NCI-H446 treated with DMSO at 0.1 percent for 48 hours (cell line): ENCODE measurements around the gene E2F2.

ENCODE experiments used
- DNase-seq: peaks from one replicate; lab custom pipeline; 2025; lab: John Stamatoyannopoulos, UW

Gene E2F2

GRCh38 chr1:23481904-23482303 lies 49.1 kb downstream of the E2F2 start:
- DNase-seq: no peak

DNA sequence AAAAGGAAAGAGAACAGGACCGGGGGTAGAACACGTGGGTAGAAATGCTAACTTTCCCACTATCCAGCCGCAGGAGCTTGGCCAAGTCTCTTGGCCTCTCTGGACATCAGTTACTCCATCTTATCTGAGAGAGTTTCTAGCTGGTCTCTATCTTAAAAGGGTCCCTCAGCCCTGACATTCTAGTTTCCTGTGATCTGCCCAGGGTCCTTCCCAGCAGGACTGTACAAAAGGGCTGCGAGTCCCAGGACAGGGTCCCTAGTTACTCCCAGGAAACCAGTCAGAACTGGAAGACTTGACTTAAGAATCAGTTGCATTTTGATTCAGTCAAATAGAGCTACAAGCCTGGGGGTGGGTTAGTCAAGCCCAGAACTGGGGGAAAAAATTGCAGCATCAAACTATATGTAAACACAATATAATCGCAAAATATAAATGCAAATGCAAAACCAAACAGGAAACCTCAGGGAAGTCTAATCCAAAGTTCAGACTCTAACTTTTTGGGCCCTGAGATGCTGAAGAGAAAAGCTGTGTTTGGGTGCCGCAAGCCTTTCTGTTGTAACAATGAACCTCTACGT lies 49.9 kb downstream of the E2F2 start:
- no peak for DNase-seq

DNA sequence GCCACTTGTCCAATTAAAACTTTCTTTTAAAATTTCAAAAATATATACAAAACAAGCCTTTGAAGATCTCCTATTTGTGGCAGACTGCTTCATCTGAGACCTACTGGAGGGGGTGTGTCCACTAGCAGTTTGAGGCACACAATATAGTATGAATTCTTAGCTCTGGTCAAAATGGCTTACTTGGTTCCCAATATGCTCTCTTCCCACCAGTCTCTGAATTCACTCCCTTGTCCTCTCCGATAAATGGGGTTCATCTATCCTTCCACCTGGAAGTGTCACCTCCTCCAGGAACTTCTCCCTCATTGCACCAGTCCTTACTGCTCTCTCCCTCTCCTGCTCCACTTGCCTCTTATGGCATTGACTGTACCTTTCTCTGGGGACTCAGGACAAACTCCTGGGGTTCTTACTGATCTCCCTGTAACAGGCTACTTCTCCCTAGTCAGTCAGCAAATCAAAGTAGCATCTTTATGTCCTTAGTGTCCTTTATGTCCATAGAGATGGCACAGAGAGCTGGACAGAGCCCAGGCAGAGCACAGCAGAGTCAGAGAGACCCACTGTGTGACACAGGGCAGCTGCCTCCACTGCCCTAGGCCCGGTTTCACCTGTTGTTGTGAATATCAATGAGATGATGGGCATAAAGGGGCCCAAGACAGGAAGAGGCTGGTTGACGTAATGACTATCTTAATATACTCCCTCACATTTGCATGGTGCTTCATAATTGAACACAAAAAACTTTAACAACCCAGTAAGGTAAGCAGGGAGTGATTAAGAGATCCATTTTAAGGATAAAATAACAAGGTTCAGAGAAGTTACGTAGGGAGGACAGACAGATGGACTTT lies 50.6 kb downstream of the E2F2 start:
- no peak for DNase-seq

- DNase-seq: no peak
Observed at GRCh38 chr1:23479666-23479941, 51.4 kb downstream of the E2F2 start.

DNA sequence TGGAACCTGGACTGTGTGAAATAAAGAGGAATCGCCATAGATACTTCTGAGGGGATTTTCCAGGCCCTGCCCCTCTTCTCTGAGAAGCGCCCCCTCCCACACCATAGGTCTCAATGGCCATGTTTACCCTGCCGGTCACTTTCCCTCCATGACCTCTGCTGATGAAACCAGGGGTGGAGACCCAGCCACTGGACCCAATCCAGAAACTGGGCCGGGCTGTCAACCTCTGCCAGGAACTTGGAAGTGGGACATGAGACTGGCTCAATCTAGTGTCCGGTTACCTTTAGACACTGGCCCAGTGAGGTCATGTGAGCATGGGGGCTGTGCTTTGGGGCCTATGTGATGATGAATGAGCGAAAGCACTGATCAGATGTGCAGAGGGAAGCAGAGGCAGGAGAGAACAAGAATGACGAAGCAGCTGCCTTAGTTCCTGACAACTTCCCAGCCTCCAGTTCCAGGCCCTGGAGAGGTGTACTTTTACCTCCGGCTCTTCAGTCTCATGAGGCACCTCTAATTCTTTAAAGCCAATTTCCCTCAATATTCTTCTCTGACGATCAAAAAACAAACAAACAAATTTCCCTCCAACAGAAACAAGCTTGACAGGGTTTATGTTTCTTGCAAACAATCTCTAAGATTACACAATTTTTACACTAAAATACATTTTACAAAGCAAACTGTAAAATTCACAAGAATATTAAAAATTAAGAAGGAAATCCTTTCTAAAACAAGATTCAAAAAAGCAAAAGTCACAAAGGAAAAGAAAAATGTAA lies 52.0 kb downstream of the E2F2 start:
- DNase-seq: no peak

DNA sequence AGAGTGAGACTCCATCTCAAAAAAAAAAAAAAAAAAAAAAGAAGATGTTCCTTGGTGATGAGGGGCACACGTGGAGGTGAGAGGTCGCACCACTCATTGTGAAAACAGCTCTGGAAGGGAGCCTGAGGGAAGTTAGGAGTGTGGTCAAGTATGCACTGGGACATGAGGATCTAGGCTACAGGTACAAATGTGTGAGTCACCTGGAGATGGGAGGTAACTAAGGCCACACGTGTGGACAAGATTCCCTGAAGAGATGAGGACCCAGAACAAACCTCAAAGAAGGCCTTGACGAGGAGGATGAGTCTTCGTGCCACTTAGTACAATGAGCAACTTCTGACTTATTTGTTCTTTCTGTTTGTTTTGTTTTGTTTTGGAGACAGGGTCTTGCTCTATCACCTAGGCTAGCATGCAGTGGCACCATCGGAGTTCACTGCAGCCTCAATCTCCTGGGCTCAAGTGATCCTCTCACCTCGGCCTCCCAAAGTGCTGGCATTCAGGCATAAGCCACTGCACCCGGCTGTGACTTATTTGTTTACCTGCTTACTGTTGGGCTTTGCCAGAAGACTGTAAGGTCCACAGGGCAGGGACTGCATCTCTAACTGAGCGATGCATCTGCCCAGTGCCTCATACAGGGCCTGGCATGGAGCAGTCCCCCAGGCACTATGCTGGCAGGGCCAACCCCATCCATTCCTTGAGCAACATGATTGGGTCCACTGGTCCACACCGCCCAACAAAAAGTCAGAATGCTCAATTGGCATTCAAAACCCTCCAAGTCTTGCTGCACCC lies 53.5 kb downstream of the E2F2 start:
- DNase-seq: no peak

- DNase-seq: no peak
Observed at GRCh38 chr1:23475641-23476040, 55.4 kb downstream of the E2F2 start.

GRCh38 chr1:23475134-23475628 lies 55.9 kb downstream of the E2F2 start:
- peak; percentile 14 for DNase-seq

DNA sequence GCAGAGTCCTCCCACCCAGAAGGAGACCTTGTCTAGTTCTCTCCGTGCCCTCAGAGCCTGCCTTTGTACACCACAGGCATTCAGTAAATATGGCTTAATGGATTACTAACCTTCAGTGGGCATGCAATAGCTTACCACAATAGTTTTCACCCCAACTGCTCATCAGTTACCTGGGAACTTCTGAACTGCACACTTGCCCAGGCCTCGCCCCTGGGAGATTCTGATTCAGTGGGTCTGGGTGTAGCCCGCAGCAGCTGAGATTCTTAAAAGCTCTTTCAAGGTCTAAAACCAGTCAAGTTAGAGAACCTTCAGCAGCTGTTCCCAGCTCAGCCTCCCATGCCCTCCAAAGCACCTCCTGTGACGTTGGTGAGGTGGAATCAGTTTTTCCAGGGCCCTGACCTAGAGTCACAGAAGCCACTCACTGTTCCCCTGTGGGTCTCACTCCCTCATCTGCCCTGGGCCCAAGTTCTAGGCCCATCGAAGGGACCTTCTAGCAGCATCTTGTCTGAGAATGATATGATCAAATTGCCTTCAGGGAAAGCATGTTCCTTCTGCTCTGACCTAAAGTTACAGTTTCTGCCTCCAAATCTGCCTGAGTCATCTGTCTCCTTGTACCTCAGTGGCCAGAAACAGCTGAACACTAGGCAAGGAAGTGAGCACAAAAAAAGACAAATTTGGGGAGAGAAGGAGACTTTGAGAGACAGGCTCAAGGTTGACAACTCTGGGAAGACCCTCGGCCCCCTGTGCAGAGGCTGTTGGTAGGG lies 57.8 kb downstream of the E2F2 start:
- no peak for DNase-seq

- no peak for DNase-seq
Observed at GRCh38 chr1:23472351-23473036, 58.5 kb downstream of the E2F2 start.

GRCh38 chr1:23471473-23472075 lies 59.5 kb downstream of the E2F2 start:
- DNase-seq: no peak

GRCh38 chr1:23470282-23471070 lies 60.6 kb downstream of the E2F2 start:
- no peak for DNase-seq

- no peak for DNase-seq
Observed at GRCh38 chr1:23469372-23469982, 61.6 kb downstream of the E2F2 start.

DNA sequence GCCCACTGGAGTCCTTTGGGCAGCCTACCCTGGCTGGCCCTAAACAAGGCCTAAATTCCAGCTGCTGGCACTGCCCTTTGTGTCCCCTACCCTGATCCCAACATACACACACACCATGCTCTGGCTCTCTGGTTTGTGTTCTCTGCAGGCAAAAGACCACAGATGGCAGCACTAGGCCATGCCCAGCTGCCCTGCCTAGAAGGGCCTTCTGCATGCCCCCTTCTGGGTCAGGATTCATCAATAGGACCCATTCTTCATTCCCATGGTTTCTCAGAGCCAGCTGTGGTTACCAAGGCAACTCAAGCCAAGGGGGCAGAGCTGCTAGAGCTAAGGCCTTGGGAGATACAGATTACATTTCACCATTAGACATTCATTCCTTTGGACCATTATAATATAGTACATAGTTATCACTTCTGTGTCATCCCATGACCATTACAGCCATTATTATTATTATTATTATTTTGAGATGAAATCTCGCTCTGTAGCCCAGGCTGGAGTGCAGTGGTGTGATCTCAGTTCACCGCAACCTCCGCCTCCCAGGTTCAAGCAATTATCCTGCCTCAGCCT lies 64.5 kb downstream of the E2F2 start:
- no peak for DNase-seq

GRCh38 chr1:23463286-23463685 lies 67.7 kb downstream of the E2F2 start:
- no peak for DNase-seq

GRCh38 chr1:23462766-23463165 lies 68.3 kb downstream of the E2F2 start:
- no peak for DNase-seq

- no peak for DNase-seq
Observed at GRCh38 chr1:23461050-23461449, 70.0 kb downstream of the E2F2 start.

DNA sequence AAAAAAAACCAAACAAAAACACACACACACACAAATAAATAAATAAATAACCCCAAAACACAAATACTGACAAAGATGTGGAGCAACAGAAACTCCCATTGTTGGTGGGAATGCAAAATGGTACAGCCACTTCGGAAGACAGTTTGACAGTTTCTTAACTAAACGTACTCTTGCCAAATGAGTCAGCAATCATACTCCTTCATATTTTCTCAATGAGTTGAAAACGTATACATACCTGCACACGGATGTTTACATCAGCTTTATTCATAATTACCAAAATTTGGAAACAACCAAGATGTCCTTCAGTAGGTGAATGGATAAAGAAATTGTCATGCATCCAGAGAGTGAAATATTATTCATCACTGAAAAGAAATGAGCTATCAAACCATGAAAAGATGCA lies 70.5 kb downstream of the E2F2 start:
- no peak for DNase-seq

DNA sequence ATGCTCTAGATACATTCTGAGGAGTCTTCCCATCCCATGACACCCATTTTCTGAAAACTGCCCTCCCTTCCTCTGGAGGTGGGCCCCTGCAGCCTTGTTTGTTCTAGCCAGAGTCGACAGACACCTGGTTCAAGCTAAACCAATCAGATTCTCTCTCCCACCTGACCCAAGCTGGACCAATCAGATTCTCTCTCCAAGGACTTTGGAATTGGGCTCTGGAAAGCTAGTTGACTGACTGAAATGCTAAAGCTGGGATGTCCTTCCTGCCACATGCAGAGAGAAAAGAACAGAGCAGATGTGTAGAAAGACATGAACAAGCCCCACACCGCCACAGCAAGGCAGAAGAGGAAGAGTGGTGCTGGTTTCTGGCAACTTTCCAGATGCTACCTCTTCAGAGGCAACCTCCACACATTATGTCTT lies 71.7 kb downstream of the E2F2 start:
- no peak for DNase-seq
